ENCODE results near the gene RAP2A.

RAP2A gene

GRCh38 chr13:97414392-97414791 is 19.6 kb upstream of the RAP2A start:
- no peak for TF ChIP-seq Cebpa-rat (IDR thresholded peaks at IDR 0.05)
- H3K9ac ChIP-seq, result no peak overlapping the region
- H3K4me1 ChIP-seq, result no peaks in the 10 kb centered on the region
- no peaks in the 10 kb centered on the region for H3K9me3 ChIP-seq
- no peak overlapping the region for H3K4me2 ChIP-seq
- no peak overlapping the region for H3K27ac ChIP-seq
- no peak overlapping the region for H3K4me3 ChIP-seq
- H3K27me3 ChIP-seq, result no peaks in the 10 kb centered on the region
- no peaks in the 10 kb centered on the region for H4K20me1 ChIP-seq
- H3K36me3 ChIP-seq, result no peaks in the 10 kb centered on the region

GRCh38 chr13:97417698-97418097 is 16.3 kb upstream of the RAP2A start:
- TF ChIP-seq Cebpa-rat (IDR thresholded peaks at IDR 0.05), result no peak
- H3K27me3 ChIP-seq, result no peaks in the 10 kb centered on the region

GRCh38 chr13:97422118-97423054 is 11.6 kb upstream of the RAP2A start:
- Histone ChIP-seq H3K4me3 (no peak overlapping the region), H3K27ac (no peak overlapping the region), H4K20me1 (no peaks in the 10 kb centered on the region), H3K9ac (no peak overlapping the region), H3K36me3 (no peaks in the 10 kb centered on the region), H3K27me3 (no peaks in the 10 kb centered on the region), H3K4me1 (no peaks in the 10 kb centered on the region), H3K9me3 (no peaks in the 10 kb centered on the region), H3K4me2 (no peak overlapping the region)
- TF ChIP-seq Cebpa-rat (IDR thresholded peaks at IDR 0.05), result no peak

More at GRCh38 chr13:97417698-97418097, 16.3 kb upstream of the RAP2A start:
- Histone ChIP-seq H3K36me3 (no peaks in the 10 kb centered on the region), H3K4me2 (no peak overlapping the region), H3K9me3 (no peaks in the 10 kb centered on the region), H3K9ac (no peak overlapping the region), H3K4me3 (no peak overlapping the region), H3K27ac (no peak overlapping the region), H3K4me1 (no peaks in the 10 kb centered on the region), H4K20me1 (no peaks in the 10 kb centered on the region)

GRCh38 chr13:97423300-97424045 is 10.5 kb upstream of the RAP2A start:
- Histone ChIP-seq H4K20me1 (no peaks in the 10 kb centered on the region), H3K36me3 (no peaks in the 10 kb centered on the region), H3K27me3 (no peaks in the 10 kb centered on the region), H3K4me2 (no peak overlapping the region), H3K4me1 (no peaks in the 10 kb centered on the region), H3K9me3 (no peaks in the 10 kb centered on the region), H3K27ac (no peak overlapping the region), H3K4me3 (no peak overlapping the region), H3K9ac (no peak overlapping the region)
- TF ChIP-seq Cebpa-rat (IDR thresholded peaks at IDR 0.05), result no peak

GRCh38 chr13:97425590-97425989 is 8.4 kb upstream of the RAP2A start:
- Histone ChIP-seq H3K9me3 (no peaks in the 10 kb centered on the region), H3K36me3 (no peaks in the 10 kb centered on the region), H3K4me3 (no peak overlapping the region), H3K4me1 (no peaks in the 10 kb centered on the region), H3K27me3 (no peaks in the 10 kb centered on the region), H3K27ac (no peak overlapping the region), H4K20me1 (no peaks in the 10 kb centered on the region), H3K4me2 (no peak overlapping the region), H3K9ac (no peak overlapping the region)
- no peak for TF ChIP-seq Cebpa-rat (IDR thresholded peaks at IDR 0.05)

- no peak overlapping the region for H3K27ac ChIP-seq
These were observed 7.3 kb upstream of the RAP2A start for GRCh38 chr13:97426695-97427094.

GRCh38 chr13:97429681-97430081 is 4.3 kb upstream of the RAP2A start:
- H3K9ac ChIP-seq, result no peak overlapping the region
- no peak overlapping the region for H3K4me3 ChIP-seq
- H3K9me3 ChIP-seq, result no peaks in the 10 kb centered on the region; the same call in 1 of the 2 replicates
- H4K20me1 ChIP-seq, result no peaks in the 10 kb centered on the region
- no peak overlapping the region for H3K4me2 ChIP-seq
- no peaks in the 10 kb centered on the region for H3K36me3 ChIP-seq
- H3K27me3 ChIP-seq, result no peaks in the 10 kb centered on the region
- H3K4me1 ChIP-seq, result peaks cover 12% of the 10 kb centered on the region; the same call in 1 of the 2 replicates
- no peak overlapping the region for H3K27ac ChIP-seq
- TF ChIP-seq Cebpa-rat (IDR thresholded peaks at IDR 0.05), result no peak

More at GRCh38 chr13:97426695-97427094, 7.3 kb upstream of the RAP2A start:
- H3K4me2 ChIP-seq, result no peak overlapping the region
- H3K9me3 ChIP-seq, result no peaks in the 10 kb centered on the region; the same call in 1 of the 2 replicates
- no peaks in the 10 kb centered on the region for H3K27me3 ChIP-seq
- H3K4me3 ChIP-seq, result no peak overlapping the region
- H4K20me1 ChIP-seq, result no peaks in the 10 kb centered on the region
- peaks cover 3% of the 10 kb centered on the region; the same call in 1 of the 2 replicates for H3K4me1 ChIP-seq
- no peak overlapping the region for H3K9ac ChIP-seq
- TF ChIP-seq Cebpa-rat (IDR thresholded peaks at IDR 0.05), result no peak
- H3K36me3 ChIP-seq, result no peaks in the 10 kb centered on the region

- no peak overlapping the region for H3K9ac ChIP-seq
These were observed 3.7 kb upstream of the RAP2A start for GRCh38 chr13:97430296-97430695.

GRCh38 chr13:97431171-97431764 is 2.7 kb upstream of the RAP2A start:
- H3K27me3 ChIP-seq, result no peaks in the 10 kb centered on the region
- H3K36me3 ChIP-seq, result no peaks in the 10 kb centered on the region
- peaks cover 22% of the 10 kb centered on the region for H3K4me1 ChIP-seq
- H3K4me2 ChIP-seq, result peak overlapping the region; percentile 85; the same call in 1 of the 2 replicates
- no peak overlapping the region for H3K9ac ChIP-seq
- H3K4me3 ChIP-seq, result no peak overlapping the region
- peaks cover 8% of the 10 kb centered on the region; the same call in 1 of the 2 replicates for H4K20me1 ChIP-seq
- no peak overlapping the region for H3K27ac ChIP-seq
- no peak for TF ChIP-seq Cebpa-rat (IDR thresholded peaks at IDR 0.05)
- no peaks in the 10 kb centered on the region; the same call in 1 of the 2 replicates for H3K9me3 ChIP-seq

More at GRCh38 chr13:97430296-97430695, 3.7 kb upstream of the RAP2A start:
- Histone ChIP-seq H3K4me3 (no peak overlapping the region), H3K4me2 (no peak overlapping the region), H3K27me3 (no peaks in the 10 kb centered on the region), H3K9me3 (no peaks in the 10 kb centered on the region; the same call in 1 of the 2 replicates), H3K4me1 (peaks cover 12% of the 10 kb centered on the region), H4K20me1 (no peaks in the 10 kb centered on the region; the same call in 1 of the 2 replicates), H3K36me3 (no peaks in the 10 kb centered on the region), H3K27ac (no peak overlapping the region)
- no peak for TF ChIP-seq Cebpa-rat (IDR thresholded peaks at IDR 0.05)
